Cardiac fibroblast (primary cell): ENCODE measurements around the gene TSPOAP1.
A peak's percentile ranks its signal among the peaks of the same experiment; 100 is the strongest.

Experiments used
- DNase-seq, 2 donors: peaks; one replicate each; pipeline versions ENCODE4 v3.0.0 to v3.0.0-alpha.2; 2010; ENCODE audit warnings: low read depth in 2 of 2
- H3K4me3 ChIP-seq, 2 donors: replicated peaks in 1 of 2; 1 replicate in 1 of 2; 2 replicates in 1 of 2; pipeline ENCODE4 v1.5.1; 2011; ENCODE audit warnings: low read depth in 2 of 2, low read length in 2 of 2, mild to moderate bottlenecking in 2 of 2, moderate library complexity in 1 of 2
- TF ChIP-seq, protein P1 (sequence below): IDR thresholded peaks from one replicate; pipeline ENCODE4 v1.5.1; 2011; ENCODE audit warnings: low read depth, mild to moderate bottlenecking, low read length, inconsistent platforms

Gene TSPOAP1

DNA sequence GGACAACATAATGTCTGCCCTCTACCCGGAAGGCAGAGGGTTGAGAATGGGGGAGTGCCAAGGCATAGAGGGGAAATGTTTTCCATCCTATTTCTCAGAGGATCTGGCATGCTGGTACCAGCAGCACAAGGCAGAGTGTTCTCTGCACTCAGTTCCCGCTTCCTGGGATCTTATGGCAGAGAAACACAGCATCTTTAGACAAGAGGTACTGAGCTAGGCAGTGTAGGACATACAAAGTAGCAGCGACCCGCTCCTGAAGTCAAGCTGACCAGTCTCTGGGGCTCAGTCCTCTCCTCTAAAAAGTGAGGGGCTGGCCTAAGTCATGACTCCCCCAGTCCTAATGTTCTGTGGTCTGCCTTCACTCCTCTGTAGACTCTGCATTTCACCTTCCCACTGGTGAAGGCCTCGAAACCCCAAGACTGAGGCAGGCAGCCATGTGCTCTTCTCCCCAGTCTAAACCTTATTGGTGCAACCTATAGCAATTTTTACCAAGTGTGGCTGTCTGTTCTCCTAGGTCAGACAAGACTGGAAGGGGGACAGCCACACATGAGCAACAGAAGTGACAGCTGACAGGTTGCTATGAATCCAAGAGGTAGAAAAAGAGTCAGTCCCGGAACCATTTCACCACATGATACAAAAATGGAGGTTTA is 11.3 kb upstream of the TSPOAP1 start:
- TF ChIP-seq, protein P1, sequence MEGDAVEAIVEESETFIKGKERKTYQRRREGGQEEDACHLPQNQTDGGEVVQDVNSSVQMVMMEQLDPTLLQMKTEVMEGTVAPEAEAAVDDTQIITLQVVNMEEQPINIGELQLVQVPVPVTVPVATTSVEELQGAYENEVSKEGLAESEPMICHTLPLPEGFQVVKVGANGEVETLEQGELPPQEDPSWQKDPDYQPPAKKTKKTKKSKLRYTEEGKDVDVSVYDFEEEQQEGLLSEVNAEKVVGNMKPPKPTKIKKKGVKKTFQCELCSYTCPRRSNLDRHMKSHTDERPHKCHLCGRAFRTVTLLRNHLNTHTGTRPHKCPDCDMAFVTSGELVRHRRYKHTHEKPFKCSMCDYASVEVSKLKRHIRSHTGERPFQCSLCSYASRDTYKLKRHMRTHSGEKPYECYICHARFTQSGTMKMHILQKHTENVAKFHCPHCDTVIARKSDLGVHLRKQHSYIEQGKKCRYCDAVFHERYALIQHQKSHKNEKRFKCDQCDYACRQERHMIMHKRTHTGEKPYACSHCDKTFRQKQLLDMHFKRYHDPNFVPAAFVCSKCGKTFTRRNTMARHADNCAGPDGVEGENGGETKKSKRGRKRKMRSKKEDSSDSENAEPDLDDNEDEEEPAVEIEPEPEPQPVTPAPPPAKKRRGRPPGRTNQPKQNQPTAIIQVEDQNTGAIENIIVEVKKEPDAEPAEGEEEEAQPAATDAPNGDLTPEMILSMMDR, result no peak
- H3K4me3 ChIP-seq, result no peak overlapping the region
- DNase-seq, result no peak

DNA sequence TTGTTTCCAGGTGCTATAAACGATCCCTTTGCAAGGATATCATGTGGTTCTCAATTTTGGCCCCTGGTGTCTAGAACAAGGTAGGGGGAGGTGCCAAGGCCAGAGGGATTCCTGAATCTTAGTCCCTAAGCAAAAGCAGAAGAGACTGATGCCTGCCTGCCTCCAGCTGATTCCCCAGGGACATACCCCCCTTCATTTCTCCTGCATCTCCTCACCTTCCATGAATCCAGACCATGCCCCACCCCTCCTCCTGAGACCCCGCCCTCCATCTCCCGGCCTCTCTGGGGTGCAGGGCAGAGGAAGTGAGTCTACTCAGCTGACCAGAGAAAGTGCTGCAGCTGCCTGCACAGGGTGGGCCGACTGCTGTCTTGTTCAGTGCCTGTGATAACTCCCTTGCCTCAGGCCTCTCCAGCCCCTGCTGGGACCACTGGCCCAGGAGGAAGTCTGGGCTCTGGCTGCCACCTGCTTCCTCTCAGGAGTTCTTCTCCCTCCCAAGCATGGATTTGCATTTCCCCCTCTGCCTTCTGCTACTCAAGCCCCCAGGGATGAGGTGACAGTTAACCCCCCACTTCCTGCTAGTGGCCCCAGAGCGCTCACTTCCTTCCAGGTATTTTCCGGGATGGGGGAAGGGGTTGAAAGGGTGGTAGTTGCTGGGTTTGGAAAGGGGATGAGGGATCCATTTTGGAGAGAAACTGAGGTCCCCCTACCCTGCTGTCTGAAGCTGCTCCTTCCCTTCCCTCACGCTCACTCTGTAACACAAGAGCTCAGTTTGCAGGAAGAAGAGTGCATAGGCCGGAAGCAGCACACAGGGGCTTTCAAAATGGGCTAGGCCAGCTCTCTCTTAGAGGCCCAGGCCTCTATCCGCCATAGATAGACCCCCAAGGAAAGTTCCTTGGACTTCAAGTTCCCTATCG is 10.5 kb upstream of the TSPOAP1 start:
- peak overlapping the region in 1 of 2 donors; percentile 22 for H3K4me3 ChIP-seq
- peak; percentile 53 to 64 for DNase-seq
- TF ChIP-seq, protein P1, result no peak

DNA sequence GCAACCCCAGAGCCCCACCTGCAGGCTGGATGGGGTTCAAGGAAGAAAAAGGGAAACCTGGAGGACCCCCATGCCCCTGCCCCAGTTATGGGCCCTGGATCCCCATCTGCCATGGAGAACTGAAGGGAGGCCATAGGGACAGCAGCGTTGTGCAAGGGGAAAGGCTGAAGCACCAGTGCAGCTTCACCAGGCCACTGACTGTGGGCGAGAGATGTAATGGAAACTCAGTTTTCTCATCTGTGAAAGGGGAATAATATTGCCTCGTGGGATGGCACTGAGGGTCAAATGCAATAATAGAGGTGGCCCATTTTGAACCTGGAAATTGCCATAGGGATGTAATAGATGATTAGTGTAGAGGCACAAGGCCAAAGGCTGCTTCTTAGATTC is 9.9 kb upstream of the TSPOAP1 start:
- TF ChIP-seq, protein P1, result no peak
- no peak overlapping the region for H3K4me3 ChIP-seq
- DNase-seq, result no peak

DNA sequence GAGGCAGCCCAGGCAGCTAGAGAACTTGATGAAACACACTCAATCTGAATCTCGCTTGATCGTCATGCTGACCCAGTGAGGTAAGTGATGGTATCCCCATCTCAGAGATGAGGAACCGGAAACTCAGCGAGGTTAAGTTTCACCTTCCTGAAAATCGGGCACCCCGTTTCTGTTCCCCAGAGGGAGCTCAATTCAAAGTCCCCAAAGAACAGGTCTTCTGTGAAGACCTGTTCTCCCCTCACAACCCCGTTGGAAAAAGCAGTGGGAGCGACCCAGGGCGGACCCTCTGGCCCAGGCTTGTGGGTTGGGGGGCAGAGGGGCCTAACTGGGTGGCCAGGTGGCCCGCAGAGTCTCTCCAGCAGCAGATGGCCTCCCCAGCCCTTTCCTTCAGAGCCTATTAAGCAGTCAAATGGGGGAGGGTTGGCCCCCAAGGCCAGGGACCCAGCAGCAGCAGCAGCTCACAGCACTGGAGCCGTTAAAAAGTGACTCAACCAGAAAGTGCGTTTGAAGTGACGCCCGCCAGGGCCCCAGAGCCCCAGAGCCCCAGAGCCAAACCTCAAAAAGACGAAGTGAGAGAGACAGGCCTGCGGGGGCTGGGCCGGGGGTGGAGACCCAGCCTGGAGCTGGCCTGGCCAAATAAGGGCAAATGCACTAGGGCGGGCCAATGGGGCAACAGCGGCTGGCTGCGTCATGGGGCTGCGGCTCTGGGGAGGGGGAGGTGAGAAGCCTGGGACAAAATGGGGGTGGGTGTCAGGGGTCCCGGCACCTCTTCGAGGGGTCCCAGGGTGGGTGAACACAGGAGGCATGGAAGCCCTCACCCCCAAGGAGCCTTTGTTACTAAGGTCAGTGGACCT is 9.2 kb upstream of the TSPOAP1 start:
- TF ChIP-seq, protein P1, result no peak
- DNase-seq, result peak; percentile 81 to 82
- no peak overlapping the region for H3K4me3 ChIP-seq

DNA sequence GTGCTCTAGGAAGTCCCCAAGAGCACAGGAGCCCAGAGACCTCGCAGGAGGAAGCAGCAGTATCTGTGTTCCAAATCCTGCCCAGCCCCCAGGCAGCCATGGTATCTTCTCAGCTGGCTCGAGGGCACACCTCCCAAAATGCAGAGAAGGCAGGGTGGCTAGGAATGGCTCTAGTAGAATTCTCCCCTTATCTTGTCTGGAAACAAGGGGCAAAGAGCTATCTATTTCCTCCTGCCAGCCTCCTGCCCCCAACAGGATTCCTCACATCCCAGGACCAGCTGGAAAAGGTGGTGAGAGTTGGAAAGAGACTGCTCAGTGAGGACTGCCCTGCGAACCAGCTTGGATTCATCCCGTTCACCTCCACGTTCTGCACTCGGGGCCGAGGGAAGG is 8.6 kb upstream of the TSPOAP1 start:
- DNase-seq, result no peak
- TF ChIP-seq, protein P1, result no peak
- H3K4me3 ChIP-seq, result no peak overlapping the region

DNA sequence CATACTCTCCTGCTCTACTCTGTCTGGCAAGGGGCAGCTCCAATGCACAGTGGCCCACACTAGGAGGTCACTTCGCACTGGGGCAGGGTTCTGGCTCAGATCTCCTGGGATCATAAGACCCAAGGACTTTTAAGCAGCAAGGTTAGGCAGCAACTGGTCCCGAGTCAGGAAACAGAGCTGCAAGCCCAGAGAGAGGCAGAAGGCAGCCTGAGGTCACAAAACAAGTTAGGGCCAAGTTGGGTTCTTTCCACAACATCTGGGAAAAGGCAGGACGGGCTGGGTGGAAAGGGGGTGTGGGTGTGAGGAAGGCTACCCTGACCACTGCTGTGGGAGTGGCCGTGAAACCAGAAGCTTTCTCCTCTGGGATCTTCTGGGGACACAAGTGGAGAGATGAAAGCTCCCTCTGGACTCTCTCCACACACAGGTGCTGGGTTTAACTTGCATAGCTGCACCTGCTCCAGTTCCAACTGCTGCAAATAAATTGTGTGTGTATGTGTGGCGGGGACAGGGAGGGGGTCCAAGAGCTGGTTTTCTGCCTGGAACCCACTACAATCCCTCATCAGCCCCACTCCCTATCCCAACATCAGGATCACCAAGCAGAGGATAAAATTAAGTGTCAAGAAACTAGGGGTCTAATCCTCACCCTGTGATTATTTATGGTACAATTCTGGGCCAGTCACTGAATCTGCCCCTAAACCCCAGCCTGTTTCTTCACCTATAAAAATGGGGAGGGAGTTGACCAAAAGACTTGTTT is 8.0 kb upstream of the TSPOAP1 start:
- no peak overlapping the region for H3K4me3 ChIP-seq
- TF ChIP-seq, protein P1, result no peak
- DNase-seq, result peak in 1 of 2 donors; percentile 12
